ENCODE measurements around the gene DRC3.

DRC3 gene

DNA sequence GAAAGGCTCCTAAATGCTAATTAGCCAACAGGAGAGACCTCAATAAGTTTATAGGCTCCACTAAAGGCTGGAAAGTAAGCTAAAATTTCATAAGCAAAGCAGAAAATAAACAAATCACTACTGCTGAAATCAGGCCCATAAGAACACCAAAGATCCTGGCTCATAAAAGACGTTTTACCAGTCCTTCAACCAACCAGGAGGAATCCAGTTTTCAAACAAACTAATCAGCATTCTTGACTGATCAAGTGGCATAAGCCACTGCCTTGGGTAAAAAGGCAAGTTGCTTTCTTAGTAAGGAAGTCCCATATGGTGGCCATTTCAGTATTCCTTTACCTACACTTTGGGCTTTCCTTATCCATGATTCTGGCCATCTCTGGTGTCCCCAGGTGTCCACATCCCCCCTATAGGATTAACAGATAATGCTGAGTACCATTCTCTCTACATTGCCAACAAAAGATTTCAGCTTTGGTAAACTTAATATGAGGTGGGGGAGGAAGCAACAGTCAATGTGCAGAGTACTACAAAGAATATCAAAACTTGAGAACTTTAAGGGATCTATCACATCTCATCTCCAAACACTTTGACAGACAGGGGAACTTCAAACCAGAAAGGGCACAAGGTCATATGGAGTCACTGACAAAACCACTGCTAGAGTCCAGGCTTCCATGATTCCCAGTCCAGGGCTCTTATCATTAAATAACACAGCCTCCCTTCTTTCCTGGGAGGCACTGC, 1.8 kb upstream of the DRC3 start:
- no peak for DNase-seq (ENCODE audit: low spot score)

DNA sequence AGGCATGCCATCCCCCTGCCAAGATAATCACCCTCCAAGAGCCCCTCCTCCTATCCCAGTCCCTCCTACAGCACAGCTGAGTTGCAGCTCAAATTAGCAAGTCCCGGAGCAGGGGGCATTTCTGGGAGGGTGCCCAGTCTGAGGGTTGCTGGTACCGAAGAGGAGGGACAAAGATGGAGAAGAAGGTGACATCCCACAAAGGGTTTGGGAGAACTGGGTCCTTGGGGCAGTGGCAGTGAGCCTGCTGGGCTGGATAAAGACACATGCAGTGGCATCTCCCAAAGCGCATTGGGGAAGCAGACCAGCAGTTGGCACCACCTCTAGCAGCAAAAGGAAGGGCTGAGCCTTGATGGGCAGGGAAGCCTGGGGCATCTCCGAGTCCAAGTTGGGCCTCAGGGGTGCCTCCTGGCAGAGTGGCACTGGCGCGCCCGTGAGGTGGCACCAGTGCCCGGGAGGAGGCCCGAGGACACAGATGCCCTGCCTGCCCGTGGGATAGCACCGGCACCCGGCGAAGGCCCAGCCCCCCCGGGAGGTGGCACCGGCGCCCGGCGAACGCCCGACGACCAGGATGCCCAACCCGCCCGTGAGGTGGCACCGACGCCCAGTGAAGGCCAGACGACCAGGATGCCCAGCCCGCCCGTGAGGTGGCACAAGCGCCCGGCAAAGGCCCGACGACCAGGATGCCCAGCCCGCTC, 1.1 kb upstream of the DRC3 start:
- DNase-seq (ENCODE audit: low spot score), result peak; percentile 12

DNA sequence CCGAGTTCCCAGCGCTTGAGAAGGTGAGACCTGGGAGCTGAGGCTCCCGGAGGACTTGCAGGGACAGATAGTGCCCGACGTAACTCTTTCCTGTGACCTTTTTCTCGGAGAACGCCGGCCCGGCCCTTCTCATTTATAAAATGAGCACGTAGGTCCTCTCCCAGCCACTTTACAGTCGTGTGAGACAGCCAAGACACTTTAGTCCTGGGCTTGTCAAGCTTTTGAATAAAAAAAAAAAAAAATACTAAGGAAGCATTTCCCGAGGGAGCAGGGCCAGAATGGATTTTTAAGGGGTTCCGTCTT, 241 bp downstream of the DRC3 start:
- DNase-seq (ENCODE audit: low spot score), result no peak

DNA sequence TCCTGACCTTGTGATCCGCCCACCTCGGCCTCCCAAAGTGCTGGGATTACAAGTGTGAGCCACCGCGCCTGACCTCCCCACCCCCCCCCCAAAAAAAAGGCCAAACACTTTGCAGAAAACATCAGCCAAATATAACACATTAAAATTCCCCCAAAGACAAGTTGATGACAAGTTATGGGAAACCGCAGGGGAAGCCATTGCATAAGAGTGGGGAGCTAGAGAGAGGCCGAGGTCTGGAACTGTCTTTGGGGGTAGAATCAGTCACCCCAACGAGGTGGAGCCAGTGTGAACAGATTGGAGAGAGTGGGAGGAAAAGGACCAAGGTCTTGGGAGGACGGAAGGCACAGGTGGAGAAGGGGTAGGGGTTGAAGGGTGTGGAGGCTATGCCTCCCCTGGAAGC, 2.8 kb downstream of the DRC3 start:
- DNase-seq (ENCODE audit: low spot score), result no peak

DNA sequence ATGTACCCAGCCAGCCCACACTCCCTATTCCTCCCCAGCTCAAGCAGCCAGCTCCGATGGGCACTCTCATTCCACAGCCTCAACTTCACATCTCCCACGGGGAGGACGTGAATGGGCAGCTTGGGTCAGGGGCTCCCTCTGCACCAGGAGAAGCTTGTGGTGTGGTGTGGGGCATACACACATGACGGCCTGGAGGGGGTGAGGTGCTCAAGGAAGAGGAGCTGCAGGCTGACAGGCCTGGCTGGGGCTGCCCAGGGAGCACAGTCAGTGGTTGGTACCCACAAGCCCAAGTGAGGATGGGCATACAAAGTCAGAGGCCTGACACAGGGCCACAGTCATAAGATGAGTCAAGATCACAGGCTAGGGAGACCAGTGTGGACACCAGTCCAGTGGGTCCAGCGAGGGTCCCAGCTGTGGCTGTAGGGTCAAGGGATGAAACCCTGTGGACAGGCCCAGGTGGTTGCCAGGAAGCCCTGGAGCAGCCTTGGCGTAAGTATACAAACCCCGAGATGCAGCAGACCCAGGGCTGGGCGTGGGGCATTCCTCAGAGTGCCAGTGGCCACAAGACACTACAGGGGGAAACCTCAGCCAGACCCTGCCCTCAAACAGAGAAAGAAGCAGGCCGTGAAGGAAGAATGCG, 4.4 kb downstream of the DRC3 start:
- no peak for DNase-seq (ENCODE audit: low spot score)

DNA sequence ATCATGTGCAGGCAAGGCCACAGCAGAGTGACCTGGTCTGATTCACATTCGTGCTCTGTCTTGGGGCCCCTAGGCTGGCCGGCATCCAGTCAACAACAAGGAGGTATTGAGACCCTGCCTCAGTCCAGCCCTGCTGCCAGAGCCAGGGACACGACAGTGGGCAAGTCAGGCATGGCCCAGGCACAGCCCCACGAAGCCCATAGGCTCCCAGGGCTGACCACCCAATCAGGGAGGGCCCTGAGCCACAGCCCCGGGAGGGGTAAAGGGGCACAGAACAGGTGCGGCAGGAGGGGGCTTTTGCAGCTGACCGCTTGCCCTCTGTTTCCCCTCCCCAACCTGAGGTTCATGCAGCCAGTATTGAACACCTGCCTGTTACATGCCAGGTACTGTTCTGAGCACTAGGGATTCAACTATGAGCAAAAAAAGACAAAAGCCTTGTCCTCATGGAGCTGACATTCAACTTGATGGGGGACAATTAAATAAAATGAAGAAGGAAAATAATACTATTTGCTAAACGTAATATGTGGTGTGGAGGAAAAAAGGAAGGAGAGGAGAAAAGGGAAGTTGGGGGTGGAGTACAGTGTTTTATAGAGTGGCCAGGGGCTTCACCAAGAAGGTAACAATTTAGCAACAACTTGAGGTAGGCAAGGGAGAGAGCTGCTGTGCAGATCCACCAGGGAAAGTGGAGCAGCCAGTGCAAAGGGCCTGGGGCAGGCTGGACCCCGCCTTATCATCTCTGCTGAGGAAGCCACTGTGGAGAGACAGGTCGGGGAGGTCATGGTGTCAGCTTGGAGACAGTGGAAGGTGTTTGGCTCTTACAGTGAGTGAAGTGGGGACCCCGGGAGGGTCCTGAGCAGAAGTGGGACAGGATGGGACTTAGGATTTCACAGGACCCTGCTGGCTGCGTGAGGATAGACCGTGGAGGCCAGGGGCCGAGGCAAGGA, 6.1 kb downstream of the DRC3 start:
- DNase-seq (ENCODE audit: low spot score), result no peak

DNA sequence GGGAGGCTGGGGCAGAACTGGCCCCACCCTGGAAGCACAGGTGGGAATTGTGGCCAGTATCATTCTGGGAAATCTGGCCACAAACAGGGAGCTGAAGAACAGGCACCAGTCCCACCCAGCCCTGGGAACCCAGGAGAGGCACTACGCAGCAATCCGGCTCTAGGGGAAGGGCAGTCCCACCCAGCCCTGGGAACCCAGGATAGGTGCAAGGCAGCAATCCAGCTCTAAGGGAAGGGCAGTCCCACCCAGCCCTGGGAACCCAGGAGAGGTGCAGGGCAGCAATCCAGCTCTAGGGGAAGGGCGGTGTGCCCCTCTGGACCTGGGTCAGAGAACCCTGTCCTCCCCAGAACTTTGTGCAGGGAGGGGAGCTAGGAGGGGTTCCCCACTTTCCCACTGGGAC, 7.1 kb downstream of the DRC3 start:
- no peak for DNase-seq (ENCODE audit: low spot score)

DNA sequence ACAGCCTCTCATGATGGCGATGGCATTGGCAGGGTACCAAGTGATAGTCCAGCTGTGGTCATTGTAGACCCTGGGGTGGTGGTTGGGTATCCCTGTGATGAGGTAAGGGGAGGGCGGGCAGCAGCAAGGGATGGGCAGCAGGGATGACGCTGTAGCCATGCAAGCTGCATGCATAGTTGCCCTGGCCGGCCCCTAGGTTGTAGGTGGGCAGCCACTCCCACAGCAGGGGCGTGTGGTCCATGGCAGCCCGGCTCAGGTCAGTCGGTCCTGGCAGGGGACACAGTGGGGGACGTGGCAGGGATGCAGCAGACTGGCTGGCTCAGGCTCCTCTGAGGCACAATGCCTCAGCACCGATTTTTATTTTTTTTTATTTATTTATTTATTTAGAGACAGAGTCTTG, 8.7 kb downstream of the DRC3 start:
- no peak for DNase-seq (ENCODE audit: low spot score)

DNA sequence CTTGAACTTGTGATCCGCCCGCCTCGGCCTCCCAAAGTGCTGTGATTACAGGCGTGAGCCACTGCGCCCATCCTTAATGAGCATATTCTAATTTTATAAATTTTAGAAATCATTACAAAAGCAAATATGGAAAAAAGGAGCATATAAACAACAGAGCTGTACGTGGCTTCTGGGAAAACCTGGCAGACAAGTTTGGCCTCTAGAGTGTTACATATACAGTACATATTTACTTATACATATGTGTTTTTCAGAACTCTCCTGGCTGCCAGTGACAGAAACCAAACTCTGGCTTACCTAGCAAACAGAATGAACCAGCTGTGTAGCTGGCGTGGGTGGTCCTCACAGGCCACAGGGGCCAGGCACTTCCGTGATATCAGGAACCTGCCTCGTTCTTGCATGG, 10.1 kb downstream of the DRC3 start:
- no peak for DNase-seq (ENCODE audit: low spot score)

DNA sequence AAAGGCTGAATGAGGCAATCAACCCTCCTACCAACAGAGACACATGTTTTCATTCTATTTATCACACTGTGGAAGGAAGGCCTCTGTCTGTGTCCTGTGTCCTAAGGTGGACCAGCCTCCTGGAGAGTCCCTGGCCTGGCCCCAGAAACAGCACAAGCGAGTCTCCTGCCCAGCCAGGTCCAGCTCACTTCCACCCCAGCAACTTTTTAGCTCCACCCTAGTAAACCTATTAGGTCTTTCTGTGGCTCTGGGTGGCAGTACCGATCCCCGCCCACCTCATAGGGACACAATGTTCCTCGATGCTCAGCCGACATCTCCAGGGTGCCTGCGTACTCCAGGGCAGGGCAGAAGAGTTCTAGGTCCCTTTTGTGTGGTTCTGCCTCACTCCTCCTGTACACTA, 10.7 kb downstream of the DRC3 start:
- no peak for DNase-seq (ENCODE audit: low spot score)

DNA sequence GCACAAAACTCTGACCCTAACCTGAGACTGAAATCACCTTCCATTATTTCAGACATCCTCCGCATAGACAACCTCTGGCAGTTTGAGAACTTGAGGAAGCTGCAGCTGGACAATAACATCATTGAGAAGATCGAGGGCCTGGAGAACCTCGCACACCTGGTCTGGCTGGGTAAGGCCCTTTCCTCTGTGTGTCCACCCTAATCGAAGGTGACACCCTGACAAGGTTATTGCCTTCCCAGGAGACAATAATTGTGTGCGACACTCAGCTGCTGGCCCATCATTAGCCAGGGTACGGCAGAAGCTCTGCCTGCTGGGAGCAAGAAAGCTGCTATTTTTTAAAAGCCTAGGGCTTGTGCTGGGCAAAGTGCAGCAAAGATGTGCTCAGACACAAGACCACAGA, 11.1 kb downstream of the DRC3 start:
- DNase-seq (ENCODE audit: low spot score), result no peak

DNA sequence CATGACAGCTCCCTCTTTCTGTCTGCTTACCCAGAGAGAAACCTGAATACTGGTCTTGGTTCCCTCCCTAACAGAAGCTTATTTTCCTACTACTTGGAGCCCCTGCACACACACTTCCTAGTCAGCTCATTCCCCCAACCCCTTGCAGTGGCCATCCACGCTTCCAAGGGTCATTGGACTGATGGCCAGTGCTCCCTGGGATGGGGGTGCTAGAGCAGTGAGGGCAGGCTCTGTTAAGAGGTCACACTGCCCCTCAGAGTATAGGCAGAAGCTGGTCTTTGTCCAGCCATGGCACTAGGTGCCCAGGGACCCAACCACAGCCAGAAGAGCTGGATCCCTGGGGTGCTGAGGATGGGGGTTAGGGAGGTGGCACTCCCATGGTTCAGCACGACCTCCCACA, 12.5 kb downstream of the DRC3 start:
- no peak for DNase-seq (ENCODE audit: low spot score)

DNA sequence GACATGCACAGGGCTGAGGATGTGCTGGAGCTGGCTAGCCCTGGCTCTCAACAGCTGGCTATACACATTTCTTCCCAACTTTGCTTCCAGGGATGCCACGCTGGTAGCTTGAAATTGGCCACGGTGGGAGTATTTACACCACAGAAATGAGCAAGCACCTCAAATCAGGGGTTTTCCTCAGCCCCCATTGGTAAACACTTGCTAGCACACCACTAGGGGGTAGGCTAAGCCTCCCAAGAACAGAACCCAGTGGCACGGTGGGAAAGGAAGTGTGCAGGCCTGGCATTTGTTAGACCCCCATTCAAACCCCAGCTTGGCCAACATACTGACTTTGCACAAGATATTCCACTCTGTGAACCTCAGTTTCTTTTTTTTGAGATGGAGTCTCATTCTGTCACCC, 12.9 kb downstream of the DRC3 start:
- no peak for DNase-seq (ENCODE audit: low spot score)

DNA sequence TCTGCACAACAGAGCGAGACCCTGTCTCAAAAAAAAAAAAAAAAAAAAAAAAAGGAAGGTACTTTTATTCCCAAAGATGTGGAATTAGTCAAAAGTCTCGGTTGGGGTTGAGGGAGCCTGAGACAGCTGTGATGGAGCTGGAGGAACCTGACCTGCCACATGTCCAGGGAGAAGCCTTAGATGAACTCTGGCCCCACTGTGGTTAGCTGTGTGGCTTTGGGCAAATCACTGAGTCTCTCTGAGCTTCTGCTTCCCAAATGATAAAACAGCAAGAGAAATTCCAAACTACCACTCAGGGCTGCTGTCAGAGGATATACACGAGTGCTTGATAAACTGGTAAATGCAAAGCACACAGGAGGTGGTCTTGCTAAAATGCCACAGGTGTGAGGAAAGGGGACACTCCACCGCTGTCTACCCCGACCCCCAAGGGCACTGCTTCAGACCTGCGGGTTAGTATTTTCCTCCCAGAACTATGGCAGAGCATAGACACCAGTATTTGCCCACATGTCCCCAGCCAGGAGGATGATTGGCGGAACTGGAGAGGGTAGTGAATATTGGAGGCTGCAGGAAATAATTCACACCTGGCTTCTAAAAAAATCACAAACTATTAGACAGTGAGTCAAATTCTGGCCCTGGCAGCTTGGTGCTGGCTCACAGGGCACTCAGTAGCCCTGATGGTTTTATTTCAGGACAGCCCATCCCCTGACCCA, 14.7 kb downstream of the DRC3 start:
- no peak for DNase-seq (ENCODE audit: low spot score)

DNA sequence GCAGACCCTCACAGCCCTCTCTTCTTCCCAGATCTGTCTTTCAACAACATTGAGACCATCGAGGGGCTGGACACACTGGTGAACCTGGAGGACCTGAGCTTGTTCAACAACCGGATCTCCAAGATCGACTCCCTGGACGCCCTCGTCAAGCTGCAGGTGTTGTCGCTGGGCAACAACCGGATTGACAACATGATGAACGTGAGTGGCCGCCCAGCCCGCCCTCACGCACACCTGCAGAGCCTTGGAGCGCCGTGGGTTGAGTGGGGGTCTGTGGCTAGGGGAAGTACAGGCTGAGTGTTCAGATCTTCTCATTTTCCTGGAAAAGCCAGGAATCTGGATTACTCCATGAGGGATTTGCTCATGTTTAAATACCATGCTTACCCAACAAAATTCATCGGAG, 15.2 kb downstream of the DRC3 start:
- no peak for DNase-seq (ENCODE audit: low spot score)

DNA sequence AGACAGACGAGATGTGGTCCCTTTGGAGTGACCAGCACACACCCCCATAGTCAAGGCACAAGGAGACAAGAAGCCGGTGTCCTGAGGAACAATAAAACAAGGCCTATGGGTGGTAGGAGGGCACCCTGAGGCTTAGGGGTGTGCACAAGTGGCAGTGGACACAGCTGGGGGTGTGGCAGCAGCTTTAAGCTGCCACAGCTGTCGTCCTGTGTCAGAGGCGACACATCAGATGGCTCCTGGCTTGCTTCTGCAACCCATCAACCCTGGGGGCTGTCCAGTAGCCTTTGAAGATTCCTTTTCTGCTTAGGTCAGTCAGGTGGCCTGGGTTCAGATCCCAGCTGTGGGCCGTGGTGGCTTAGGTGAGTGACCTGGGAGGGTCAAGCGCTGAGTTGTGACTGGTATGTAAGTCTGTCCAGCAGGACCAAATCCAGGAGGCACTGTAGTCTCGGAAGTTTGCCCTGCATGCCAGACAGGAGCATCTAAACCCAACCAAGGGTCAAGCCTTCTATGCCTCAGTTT, 15.8 kb downstream of the DRC3 start:
- DNase-seq (ENCODE audit: low spot score), result no peak

DNA sequence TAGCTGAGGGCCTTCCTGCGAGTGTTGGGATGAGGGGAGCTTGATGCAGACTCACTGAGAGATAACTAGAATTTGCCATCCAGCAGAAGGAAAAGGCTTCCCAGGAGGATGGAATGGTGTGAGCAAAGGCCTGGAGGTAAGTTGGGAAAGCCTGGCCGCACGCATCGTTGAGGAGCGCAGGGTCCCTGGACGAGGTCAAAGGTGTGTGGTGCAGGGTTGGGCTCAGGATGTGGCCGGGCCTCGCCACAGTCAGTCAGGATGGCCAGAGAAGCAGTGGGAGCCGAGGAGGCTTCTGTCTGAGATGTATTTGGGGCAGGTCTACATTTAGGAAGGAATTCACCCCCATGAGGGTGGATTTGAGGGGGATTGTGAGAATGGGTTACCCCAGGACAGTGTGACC, 16.4 kb downstream of the DRC3 start:
- DNase-seq (ENCODE audit: low spot score), result no peak

DNA sequence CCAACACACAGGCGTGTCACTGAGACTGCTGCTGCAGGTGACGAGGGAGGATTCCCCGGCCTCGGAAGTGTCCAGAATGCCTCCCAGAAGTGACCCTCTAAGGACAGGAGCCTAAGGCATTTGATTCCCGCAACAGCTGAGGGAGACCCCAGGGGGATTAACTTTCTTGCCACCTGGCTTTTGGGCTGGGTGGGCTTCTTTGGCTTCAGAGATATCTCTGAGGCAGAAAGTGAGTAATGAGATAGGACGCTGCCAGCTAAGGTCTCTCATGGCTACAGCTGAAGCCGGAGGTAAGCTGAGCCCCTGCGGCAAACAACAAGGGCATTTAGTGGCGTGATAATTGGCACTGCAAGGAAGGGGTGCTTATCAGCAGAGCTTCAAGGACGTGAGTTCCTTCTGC, 17.0 kb downstream of the DRC3 start:
- no peak for DNase-seq (ENCODE audit: low spot score)

DNA sequence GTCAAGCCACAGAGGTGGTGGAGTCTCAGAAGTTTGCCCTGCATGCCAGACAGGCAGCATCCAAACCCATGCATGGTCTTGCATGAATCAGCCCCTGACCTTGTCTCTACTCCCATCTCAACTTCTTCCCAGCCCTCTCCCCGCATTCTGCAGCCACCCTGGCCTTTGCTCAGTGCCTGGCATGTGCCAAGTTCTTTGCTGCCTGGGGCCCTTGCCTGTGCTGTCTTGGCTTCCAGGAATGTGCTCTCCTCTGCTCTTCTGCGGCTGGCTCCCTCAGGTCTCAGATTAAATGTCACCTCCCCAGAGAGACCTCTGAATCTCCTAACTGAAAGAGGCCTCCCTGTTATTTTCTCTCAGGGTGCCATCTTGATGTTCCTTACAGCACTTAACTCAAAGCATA, 17.6 kb downstream of the DRC3 start:
- DNase-seq (ENCODE audit: low spot score), result no peak

DNA sequence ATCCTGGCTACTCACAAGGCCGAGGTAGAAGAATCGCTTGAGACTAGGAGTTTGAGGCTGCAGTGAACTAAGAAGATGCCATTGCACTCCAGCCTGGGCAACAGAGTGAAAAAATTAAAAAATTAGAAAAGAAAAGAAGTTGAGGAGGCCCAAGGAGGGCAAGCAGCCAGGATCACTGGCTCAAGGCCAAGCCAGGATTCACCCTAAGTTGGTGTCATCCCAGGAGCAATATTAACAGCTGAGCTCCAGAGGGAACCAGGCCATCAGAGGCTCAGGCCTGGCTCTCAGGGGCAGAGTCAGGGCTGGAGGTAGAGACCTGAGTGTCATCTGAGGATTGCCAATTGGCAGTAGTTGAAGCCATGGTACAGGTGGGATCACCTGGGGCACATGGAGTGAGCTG, 20.7 kb downstream of the DRC3 start:
- DNase-seq (ENCODE audit: low spot score), result no peak

DNA sequence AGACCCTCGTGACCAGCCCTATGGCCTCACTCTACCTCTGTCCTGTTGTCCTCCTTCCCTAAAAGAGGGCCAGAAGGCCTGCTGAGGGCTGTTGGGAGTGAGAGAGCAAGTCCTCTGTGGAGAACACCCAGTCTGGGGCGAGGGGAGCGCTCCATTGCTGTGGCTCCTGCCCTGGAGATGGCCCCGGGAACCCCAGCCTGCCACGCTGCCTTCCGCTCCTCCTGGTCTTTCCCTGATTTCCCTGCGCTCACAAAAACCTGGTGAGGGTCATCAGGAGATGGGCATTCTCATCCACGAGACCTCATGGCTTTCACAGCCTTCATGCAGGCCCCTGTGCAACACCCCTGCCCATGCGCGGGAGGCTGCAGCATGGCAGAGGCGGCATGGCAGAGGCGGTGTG, 21.2 kb downstream of the DRC3 start:
- no peak for DNase-seq (ENCODE audit: low spot score)

All from CD4-positive, alpha-beta T cell treated with Interleukin-15 for 4 hours (primary cell).